ENCODE results near the gene PPP1R9A.

GRCh38 chr7:95295397-95295796 is 388.0 kb downstream of the PPP1R9A start:
- no peak for TF ChIP-seq EZH2phosphoT487 (IDR thresholded peaks at IDR 0.05; ENCODE audit: borderline replicate concordance)
- TF ChIP-seq, protein P1, sequence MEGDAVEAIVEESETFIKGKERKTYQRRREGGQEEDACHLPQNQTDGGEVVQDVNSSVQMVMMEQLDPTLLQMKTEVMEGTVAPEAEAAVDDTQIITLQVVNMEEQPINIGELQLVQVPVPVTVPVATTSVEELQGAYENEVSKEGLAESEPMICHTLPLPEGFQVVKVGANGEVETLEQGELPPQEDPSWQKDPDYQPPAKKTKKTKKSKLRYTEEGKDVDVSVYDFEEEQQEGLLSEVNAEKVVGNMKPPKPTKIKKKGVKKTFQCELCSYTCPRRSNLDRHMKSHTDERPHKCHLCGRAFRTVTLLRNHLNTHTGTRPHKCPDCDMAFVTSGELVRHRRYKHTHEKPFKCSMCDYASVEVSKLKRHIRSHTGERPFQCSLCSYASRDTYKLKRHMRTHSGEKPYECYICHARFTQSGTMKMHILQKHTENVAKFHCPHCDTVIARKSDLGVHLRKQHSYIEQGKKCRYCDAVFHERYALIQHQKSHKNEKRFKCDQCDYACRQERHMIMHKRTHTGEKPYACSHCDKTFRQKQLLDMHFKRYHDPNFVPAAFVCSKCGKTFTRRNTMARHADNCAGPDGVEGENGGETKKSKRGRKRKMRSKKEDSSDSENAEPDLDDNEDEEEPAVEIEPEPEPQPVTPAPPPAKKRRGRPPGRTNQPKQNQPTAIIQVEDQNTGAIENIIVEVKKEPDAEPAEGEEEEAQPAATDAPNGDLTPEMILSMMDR (conservative IDR thresholded peaks at IDR 0.05; ENCODE audit: low read length): no peak
